Spleen (tissue), 7 donors: Measurements from ENCODE around the gene NFE2.
A peak's percentile ranks its signal among the peaks of the same experiment; 100 is the strongest.

Source experiments
- POLR2A ChIP-seq, 3 donors: fragments of 450-650 bp; IDR thresholded peaks; one replicate each; pipeline ENCODE4 v1.5.1; 2017; ENCODE audit warnings: antibody characterized with exemption in 3 of 3, mild to moderate bottlenecking in 1 of 3
- POLR2AphosphoS5 ChIP-seq, 3 donors: sonication (generic); formaldehyde crosslinking; IDR thresholded peaks; one replicate each; pipeline ENCODE4 v1.5.1; 2017; ENCODE audit warnings: antibody characterized with exemption in 3 of 3
- TF ChIP-seq, protein P1 (sequence below), 11 experiments: fragments of 200-600 bp in 7 of 11; fragments of 450-650 bp in 4 of 11; sonication (generic) in 4 of 11; IDR thresholded peaks in 8 of 11; conservative IDR thresholded peaks in 3 of 11; 1 replicate in 7 of 11; 2 replicates in 4 of 11; pipeline versions ENCODE4 v1.4.0 to v1.8.0; 2016 to 2021; ENCODE audit warnings: antibody characterized with exemption in 11 of 11, inconsistent platforms in 4 of 11, mild to moderate bottlenecking in 1 of 11
- donor health status: DM: no; HTN: no; CAD: no; lungs with moderate emphysema.
- donor health status: DM: no; HTN: no; CAD: no.
- donor health status: DM: no; HTN: no; CAD: no.

- TF ChIP-seq, protein P1, sequence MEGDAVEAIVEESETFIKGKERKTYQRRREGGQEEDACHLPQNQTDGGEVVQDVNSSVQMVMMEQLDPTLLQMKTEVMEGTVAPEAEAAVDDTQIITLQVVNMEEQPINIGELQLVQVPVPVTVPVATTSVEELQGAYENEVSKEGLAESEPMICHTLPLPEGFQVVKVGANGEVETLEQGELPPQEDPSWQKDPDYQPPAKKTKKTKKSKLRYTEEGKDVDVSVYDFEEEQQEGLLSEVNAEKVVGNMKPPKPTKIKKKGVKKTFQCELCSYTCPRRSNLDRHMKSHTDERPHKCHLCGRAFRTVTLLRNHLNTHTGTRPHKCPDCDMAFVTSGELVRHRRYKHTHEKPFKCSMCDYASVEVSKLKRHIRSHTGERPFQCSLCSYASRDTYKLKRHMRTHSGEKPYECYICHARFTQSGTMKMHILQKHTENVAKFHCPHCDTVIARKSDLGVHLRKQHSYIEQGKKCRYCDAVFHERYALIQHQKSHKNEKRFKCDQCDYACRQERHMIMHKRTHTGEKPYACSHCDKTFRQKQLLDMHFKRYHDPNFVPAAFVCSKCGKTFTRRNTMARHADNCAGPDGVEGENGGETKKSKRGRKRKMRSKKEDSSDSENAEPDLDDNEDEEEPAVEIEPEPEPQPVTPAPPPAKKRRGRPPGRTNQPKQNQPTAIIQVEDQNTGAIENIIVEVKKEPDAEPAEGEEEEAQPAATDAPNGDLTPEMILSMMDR (IDR thresholded peaks at IDR 0.05 in 8 of 11, conservative IDR thresholded peaks at IDR 0.05 in 3 of 11): peak in 2 of 11 experiments; percentile 26
- TF ChIP-seq POLR2A (IDR thresholded peaks at IDR 0.05) (no peak), POLR2AphosphoS5 (IDR thresholded peaks at IDR 0.05) (no peak)
Measured at GRCh38 chr12:54285150-54286041, 15.4 kb downstream of the NFE2 start.
